ENCODE data around the gene ATN1.

The ATN1 gene

GRCh38 chr12:6917491-6918231 lies 10.1 kb upstream of the ATN1 start:
- TF ChIP-seq CTCF (IDR thresholded peaks at IDR 0.05; ENCODE audit: low read depth, low read length) = no peak
- H3K4me3 ChIP-seq (ENCODE audit: low read depth, low read length) = no peak overlapping the region

DNA sequence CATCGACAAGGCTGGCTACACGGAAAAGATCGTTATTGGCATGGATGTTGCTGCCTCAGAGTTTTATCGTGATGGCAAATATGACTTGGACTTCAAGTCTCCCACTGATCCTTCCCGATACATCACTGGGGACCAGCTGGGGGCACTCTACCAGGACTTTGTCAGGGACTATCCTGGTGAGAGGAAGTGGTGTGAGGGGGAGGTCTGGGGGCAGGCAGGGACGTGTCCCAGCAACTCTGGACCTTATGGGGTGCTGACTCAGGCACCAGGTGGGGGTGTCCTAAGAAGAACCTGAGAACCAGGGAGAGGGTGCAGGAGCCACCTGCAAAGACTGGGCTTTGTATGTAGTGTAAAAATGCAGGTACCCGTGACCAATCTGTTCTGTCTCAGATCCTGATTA lies 8.2 kb upstream of the ATN1 start:
- no peak for TF ChIP-seq CTCF (IDR thresholded peaks at IDR 0.05; ENCODE audit: low read depth, low read length)
- no peak overlapping the region for H3K4me3 ChIP-seq (ENCODE audit: low read depth, low read length)

GRCh38 chr12:6921539-6921938 lies 6.2 kb upstream of the ATN1 start:
- TF ChIP-seq CTCF (IDR thresholded peaks at IDR 0.05; ENCODE audit: low read depth, low read length) = no peak
- H3K4me3 ChIP-seq (ENCODE audit: low read depth, low read length) = no peak overlapping the region

GRCh38 chr12:6921996-6922946 lies 5.5 kb upstream of the ATN1 start:
- TF ChIP-seq CTCF (IDR thresholded peaks at IDR 0.05; ENCODE audit: low read depth, low read length) = no peak
- H3K4me3 ChIP-seq (ENCODE audit: low read depth, low read length) = no peak overlapping the region

DNA sequence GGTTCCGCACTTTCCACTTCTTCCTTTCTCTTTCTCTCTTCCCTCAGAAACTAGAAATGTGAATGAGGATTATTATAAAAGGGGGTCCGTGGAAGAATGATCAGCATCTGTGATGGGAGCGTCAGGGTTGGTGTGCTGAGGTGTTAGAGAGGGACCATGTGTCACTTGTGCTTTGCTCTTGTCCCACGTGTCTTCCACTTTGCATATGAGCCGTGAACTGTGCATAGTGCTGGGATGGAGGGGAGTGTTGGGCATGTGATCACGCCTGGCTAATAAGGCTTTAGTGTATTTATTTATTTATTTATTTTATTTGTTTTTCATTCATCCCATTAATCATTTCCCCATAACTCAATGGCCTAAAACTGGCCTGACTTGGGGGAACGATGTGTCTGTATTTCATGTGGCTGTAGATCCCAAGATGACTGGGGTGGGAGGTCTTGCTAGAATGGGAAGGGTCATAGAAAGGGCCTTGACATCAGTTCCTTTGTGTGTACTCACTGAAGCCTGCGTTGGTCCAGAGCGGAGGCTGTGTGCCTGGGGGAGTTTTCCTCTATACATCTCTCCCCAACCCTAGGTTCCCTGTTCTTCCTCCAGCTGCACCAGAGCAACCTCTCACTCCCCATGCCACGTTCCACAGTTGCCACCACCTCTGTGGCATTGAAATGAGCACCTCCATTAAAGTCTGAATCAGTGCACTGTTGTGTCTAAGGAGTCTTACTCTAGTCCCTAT lies 4.6 kb upstream of the ATN1 start:
- H3K4me3 ChIP-seq (ENCODE audit: low read depth, low read length) = no peak overlapping the region
- TF ChIP-seq CTCF (IDR thresholded peaks at IDR 0.05; ENCODE audit: low read depth, low read length) = no peak

GRCh38 chr12:6923851-6924250 lies 3.9 kb upstream of the ATN1 start:
- no peak for TF ChIP-seq CTCF (IDR thresholded peaks at IDR 0.05; ENCODE audit: low read depth, low read length)
- no peak overlapping the region for H3K4me3 ChIP-seq (ENCODE audit: low read depth, low read length)

Data from WI38 (cell line).